ENCODE measurements around the gene KLK3.

DNA sequence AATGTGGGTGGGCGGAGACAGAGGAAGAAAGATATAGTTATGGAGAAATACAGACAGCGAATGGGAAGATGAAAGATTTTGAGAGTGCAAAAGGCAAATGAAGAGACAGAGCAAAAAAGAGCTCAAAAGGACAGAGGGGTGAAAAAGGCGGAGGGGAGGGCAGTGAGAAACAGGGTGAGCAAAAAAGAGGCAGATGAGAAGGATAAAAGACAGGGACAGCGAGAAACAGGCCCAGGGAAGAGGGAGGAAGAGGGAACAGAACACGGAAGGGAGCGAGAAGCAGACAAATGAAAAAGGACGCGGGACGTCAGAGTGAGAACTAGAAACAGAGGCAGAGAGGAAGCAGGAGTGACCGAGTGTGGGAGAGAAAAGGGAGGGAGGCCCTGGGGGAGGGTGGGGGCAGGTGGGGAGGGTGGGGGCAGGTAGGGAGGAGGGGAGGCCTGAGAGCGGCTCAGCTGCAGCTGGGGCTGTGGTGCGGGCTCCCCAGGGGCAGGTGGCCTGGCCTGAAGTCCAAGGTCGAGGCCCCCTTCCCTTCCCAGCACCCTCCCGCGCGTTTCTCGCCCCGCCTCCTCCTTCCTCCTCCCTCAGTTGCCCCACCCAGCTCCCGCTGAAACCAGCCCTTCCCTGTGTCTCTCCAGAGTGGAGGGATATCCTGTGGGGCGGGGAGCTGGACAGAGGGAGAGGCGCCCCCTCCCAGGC, 34.0 kb upstream of the KLK3 start:
- no peak for TF ChIP-seq RNF2 (IDR thresholded peaks at IDR 0.05; ENCODE audit: borderline replicate concordance, low read depth)
- TF ChIP-seq POLR2A (IDR thresholded peaks at IDR 0.05; ENCODE audit: low read length), result no peak
- TF ChIP-seq, protein P1, sequence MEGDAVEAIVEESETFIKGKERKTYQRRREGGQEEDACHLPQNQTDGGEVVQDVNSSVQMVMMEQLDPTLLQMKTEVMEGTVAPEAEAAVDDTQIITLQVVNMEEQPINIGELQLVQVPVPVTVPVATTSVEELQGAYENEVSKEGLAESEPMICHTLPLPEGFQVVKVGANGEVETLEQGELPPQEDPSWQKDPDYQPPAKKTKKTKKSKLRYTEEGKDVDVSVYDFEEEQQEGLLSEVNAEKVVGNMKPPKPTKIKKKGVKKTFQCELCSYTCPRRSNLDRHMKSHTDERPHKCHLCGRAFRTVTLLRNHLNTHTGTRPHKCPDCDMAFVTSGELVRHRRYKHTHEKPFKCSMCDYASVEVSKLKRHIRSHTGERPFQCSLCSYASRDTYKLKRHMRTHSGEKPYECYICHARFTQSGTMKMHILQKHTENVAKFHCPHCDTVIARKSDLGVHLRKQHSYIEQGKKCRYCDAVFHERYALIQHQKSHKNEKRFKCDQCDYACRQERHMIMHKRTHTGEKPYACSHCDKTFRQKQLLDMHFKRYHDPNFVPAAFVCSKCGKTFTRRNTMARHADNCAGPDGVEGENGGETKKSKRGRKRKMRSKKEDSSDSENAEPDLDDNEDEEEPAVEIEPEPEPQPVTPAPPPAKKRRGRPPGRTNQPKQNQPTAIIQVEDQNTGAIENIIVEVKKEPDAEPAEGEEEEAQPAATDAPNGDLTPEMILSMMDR (IDR thresholded peaks at IDR 0.05), result no peak
- no peak for TF ChIP-seq SMC3 (IDR thresholded peaks at IDR 0.05)
- TF ChIP-seq ESRRA (IDR thresholded peaks at IDR 0.05; ENCODE audit: borderline replicate concordance, low read length), result no peak
- no peak for TF ChIP-seq KDM1A (IDR thresholded peaks at IDR 0.05; ENCODE audit: low read depth)

Measured in A549 (cell line).